Right lobe of liver (tissue), 4 donors: Measurements from ENCODE around the gene CD209.

ENCODE experiments used
- POLR2A ChIP-seq: fragments of 450-650 bp; IDR thresholded peaks from one replicate; pipeline ENCODE4 v1.6.1; 2017; ENCODE audit warnings: antibody characterized with exemption, mild to moderate bottlenecking
- TF ChIP-seq, protein P1 (sequence below), 4 donors: fragments of 200-600 bp in 3 of 4; fragments of 450-650 bp in 1 of 4; IDR thresholded peaks; one replicate each; pipeline versions ENCODE4 v1.5.1 to v1.8.0; 2016 to 2022; ENCODE audit warnings: antibody characterized with exemption in 4 of 4, mild to moderate bottlenecking in 2 of 4
- donor health status: DM: no; HTN: no; CAD: no.
- donor health status: DM: no; HTN: no; CAD: no.
- donor health status: DM: no; HTN: yes; CAD: no.

DNA sequence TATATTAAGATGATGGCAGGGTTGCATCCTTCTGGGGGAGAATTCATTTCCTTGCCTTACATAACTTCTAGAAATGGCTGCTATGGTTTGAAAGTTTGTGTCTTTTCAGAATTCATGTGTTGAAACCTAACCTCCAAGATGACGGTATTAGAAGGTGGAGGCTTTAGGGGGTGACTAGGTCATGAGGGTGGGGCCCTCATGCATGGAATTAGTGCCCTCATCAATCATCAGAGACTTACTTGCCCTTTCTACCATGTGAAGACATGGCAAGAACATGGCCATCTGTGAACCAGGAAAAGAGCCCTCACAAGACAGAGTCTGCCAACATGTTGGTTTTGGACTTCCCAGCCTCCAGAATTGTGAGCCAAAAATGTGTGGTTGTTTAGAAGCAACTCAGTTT is 30.6 kb downstream of the CD209 start:
- TF ChIP-seq, protein P1, sequence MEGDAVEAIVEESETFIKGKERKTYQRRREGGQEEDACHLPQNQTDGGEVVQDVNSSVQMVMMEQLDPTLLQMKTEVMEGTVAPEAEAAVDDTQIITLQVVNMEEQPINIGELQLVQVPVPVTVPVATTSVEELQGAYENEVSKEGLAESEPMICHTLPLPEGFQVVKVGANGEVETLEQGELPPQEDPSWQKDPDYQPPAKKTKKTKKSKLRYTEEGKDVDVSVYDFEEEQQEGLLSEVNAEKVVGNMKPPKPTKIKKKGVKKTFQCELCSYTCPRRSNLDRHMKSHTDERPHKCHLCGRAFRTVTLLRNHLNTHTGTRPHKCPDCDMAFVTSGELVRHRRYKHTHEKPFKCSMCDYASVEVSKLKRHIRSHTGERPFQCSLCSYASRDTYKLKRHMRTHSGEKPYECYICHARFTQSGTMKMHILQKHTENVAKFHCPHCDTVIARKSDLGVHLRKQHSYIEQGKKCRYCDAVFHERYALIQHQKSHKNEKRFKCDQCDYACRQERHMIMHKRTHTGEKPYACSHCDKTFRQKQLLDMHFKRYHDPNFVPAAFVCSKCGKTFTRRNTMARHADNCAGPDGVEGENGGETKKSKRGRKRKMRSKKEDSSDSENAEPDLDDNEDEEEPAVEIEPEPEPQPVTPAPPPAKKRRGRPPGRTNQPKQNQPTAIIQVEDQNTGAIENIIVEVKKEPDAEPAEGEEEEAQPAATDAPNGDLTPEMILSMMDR (IDR thresholded peaks at IDR 0.05) = no peak
- TF ChIP-seq POLR2A = no peak
